ENCODE measurements around the gene ZXDC. TPM values are rescaled to one million over a fixed set of nuclear protein-coding genes. Genes with fewer than 3 reads are reported as not detected.

The ZXDC gene
- total and polyA plus RNA-seq, 2 donors (not counting 3 experiments of a cell fraction or from before 2014, with no cell fraction given): 15.2 to 22.6 TPM

GRCh38 chr3:126419886-126420786 lies 55.6 kb downstream of the ZXDC start:
- Histone ChIP-seq H3K79me2 (ENCODE audit: control insufficient read depth, insufficient read depth, low read length) (no peaks in the 10 kb centered on the region), H3K36me3 (ENCODE audit: control insufficient read depth in 2 of 2, extremely low read depth in 1 of 2, insufficient read depth in 2 of 2, low read length in 2 of 2) (no peaks in the 10 kb centered on the region), H3K9ac (replicated peaks; ENCODE audit: extremely low read depth, insufficient read depth, low read length) (no peak overlapping the region), H3K4me1 (ENCODE audit: control insufficient read depth, extremely low read depth, insufficient read depth, low read length) (no peaks in the 10 kb centered on the region), H3K27me3 (ENCODE audit: control insufficient read depth in 2 of 2, insufficient read depth in 2 of 2, low read length in 2 of 2) (no peaks in the 10 kb centered on the region), H3K9me1 (replicated peaks; ENCODE audit: control insufficient read depth, extremely low read depth, insufficient read depth, low read length) (no peaks in the 10 kb centered on the region), H2AFZ (ENCODE audit: low read depth, low read length) (no peak overlapping the region), H4K20me1 (replicated peaks; ENCODE audit: control insufficient read depth, extremely low read depth, insufficient read depth, low read length) (no peaks in the 10 kb centered on the region), H3K9me3 (replicated peaks; ENCODE audit: control insufficient read depth, insufficient read depth, low read length) (no peaks in the 10 kb centered on the region), H3K4me2 (ENCODE audit: insufficient read depth, low read length) (no peak overlapping the region), H3K4me3 (replicated peaks in 1 of 3; ENCODE audit: insufficient read depth in 1 of 3, low read depth in 1 of 3, low read length in 3 of 3) (no peak overlapping the region), H3K27ac (ENCODE audit: insufficient read depth, low read depth, low read length) (no peak overlapping the region)
- intact Hi-C loops (cut with micrococcal nuclease): no loop called here
- dilution Hi-C loops (cut with MboI; ENCODE audit: extremely low pct_ligation_motif_present, low sequenced_read_pairs): no loop called here
- DNase-seq (ENCODE audit: low read depth, low spot score) (no peak), FAIRE-seq (no peak)
- POLR2A ChIA-PET: no interaction called here
- TF ChIP-seq FOS (IDR thresholded peaks at IDR 0.05; ENCODE audit: borderline replicate concordance, insufficient read depth, low read length): no peak
- no peak for TF ChIP-seq EZH2 (IDR thresholded peaks at IDR 0.05; ENCODE audit: borderline replicate concordance, low read depth, low read length, severe bottlenecking)
- TF ChIP-seq MYC (IDR thresholded peaks at IDR 0.05; ENCODE audit: low read depth, low read length): no peak
- no peak for TF ChIP-seq GATA2 (IDR thresholded peaks at IDR 0.05; ENCODE audit: insufficient read depth, insufficient read length, low read depth, low read length)
- TF ChIP-seq POLR2AphosphoS5 (IDR thresholded peaks at IDR 0.05; ENCODE audit: insufficient read depth, low read depth, low read length): no peak
- no peak for TF ChIP-seq CTCF (IDR thresholded peaks at IDR 0.05; ENCODE audit: extremely low read depth in 1 of 2, insufficient read depth in 1 of 2, low read depth in 1 of 2, low read length in 2 of 2)
- TF ChIP-seq JUN (IDR thresholded peaks at IDR 0.05; ENCODE audit: borderline replicate concordance, insufficient read depth, insufficient read length, low read depth): no peak
- no peak for TF ChIP-seq MAX (IDR thresholded peaks at IDR 0.05; ENCODE audit: insufficient read depth, insufficient read length)
- no peak for TF ChIP-seq POLR2A (IDR thresholded peaks at IDR 0.05; ENCODE audit: low read depth, low read length)
- no TSS peak for BruUV-seq (replicated peaks)
- CTCF ChIA-PET: no interaction called here

Data from endothelial cell of umbilical vein (primary cell).